Karpas-422 (cell line): ENCODE measurements around the gene SPAG9. TPM values are rescaled to one million over a fixed set of nuclear protein-coding genes. Genes with fewer than 3 reads are reported as not detected.
"Not testable (repeated sequence)": the region's sequence is repeated elsewhere in the genome, so short reads cannot be mapped to it uniquely, and the experiment has no call there.

ENCODE experiments used
- DNase-seq: peaks from one replicate; pipeline ENCODE4 v3.0.0-alpha.2; 2015
- H2AFZ ChIP-seq: fragments of 200-600 bp; sonication (generic); 2 replicates; pipeline ENCODE4 v1.6.1; 2014; ENCODE audit warnings: antibody characterized with exemption, low read length, mixed read lengths
- H3K27ac ChIP-seq: fragments of 200-600 bp; sonication (generic); 2 replicates; pipeline ENCODE4 v1.5.1; 2014; ENCODE audit warnings: mild to moderate bottlenecking, low read length, moderate library complexity
- H3K27me3 ChIP-seq: fragments of 200-600 bp; sonication (generic); 2 replicates; pipeline ENCODE4 v1.6.1; 2014; ENCODE audit warnings: low read length, mixed read lengths
- H3K36me3 ChIP-seq: fragments of 200-600 bp; sonication (generic); 2 replicates; pipeline ENCODE4 v1.6.1; 2014; ENCODE audit warnings: low read length, mixed read lengths; ENCODE audit not compliant: insufficient read depth
- H3K4me1 ChIP-seq: fragments of 200-600 bp; sonication (generic); 2 replicates; pipeline ENCODE4 v1.6.1; 2014; ENCODE audit warnings: mild to moderate bottlenecking, low read length, mixed read lengths
- H3K4me2 ChIP-seq: fragments of 200-600 bp; sonication (generic); 2 replicates; pipeline ENCODE4 v1.6.1; 2014; ENCODE audit warnings: low read length, low read depth, mild to moderate bottlenecking; ENCODE audit not compliant: poor library complexity, severe bottlenecking
- H3K4me3 ChIP-seq: fragments of 200-600 bp; sonication (generic); 2 replicates; pipeline ENCODE4 v1.5.1; 2014; ENCODE audit warnings: mild to moderate bottlenecking, antibody characterized with exemption, low read length, mixed read lengths
- H3K79me2 ChIP-seq: fragments of 200-600 bp; sonication (generic); 2 replicates; pipeline ENCODE4 v1.6.1; 2014; ENCODE audit warnings: mild to moderate bottlenecking, low read length, mixed read lengths
- H3K9ac ChIP-seq: fragments of 200-600 bp; sonication (generic); 2 replicates; pipeline ENCODE4 v1.6.0; 2014; ENCODE audit warnings: low read length
- H3K9me2 ChIP-seq: fragments of 200-600 bp; sonication (generic), shearing (Covaris generic); replicated peaks from 2 replicates; pipeline ENCODE4 v1.6.0; 2014; ENCODE audit warnings: mild to moderate bottlenecking, low read length, moderate library complexity; ENCODE audit not compliant: insufficient read depth
- H3K9me3 ChIP-seq: fragments of 300-700, 200-600 bp; sonication (generic); 2 replicates; pipeline ENCODE4 v1.6.1; 2014; ENCODE audit warnings: low read length, mixed read lengths
- H4K20me1 ChIP-seq: fragments of 200-600 bp; sonication (generic); 2 replicates; pipeline ENCODE4 v1.6.1; 2014; ENCODE audit warnings: mild to moderate bottlenecking, antibody characterized with exemption, low read length, low read depth; ENCODE audit not compliant: insufficient read depth
- total RNA-seq: library from RNA; depleted of rRNA; stranded (reverse); fragments of >200 nt; shearing (Covaris generic); gene quantifications from 2 replicates; pipeline ENCODE4 v1.2.3, GENCODE V29; 2014; ENCODE audit warnings: low replicate concordance

The SPAG9 gene
- total RNA-seq, 1 experiment from 2014 or later, result 62.4 TPM

GRCh38 chr17:51144266-51145022 lies 23.8 kb upstream of the SPAG9 start:
- H3K27ac ChIP-seq, result no peak overlapping the region

GRCh38 chr17:51142597-51142996 lies 21.9 kb upstream of the SPAG9 start:
- H2AFZ ChIP-seq, result no peak overlapping the region
- H3K4me2 ChIP-seq, result no peak overlapping the region
- H3K27me3 ChIP-seq, result no peaks in the 10 kb centered on the region
- no peaks in the 10 kb centered on the region for H4K20me1 ChIP-seq
- H3K9ac ChIP-seq, result no peak overlapping the region
- H3K27ac ChIP-seq, result no peak overlapping the region
- no peaks in the 10 kb centered on the region for H3K79me2 ChIP-seq
- no peaks in the 10 kb centered on the region for H3K4me1 ChIP-seq
- H3K9me2 ChIP-seq, result no peaks in the 10 kb centered on the region
- no peak overlapping the region for H3K4me3 ChIP-seq
- no peaks in the 10 kb centered on the region for H3K9me3 ChIP-seq
- H3K36me3 ChIP-seq, result no peaks in the 10 kb centered on the region
- DNase-seq, result no peak

More at GRCh38 chr17:51144266-51145022, 23.8 kb upstream of the SPAG9 start:
- Histone ChIP-seq H3K9me2 (no peaks in the 10 kb centered on the region), H3K4me2 (no peak overlapping the region), H3K4me1 (no peaks in the 10 kb centered on the region), H3K79me2 (no peaks in the 10 kb centered on the region), H3K36me3 (no peaks in the 10 kb centered on the region), H3K4me3 (no peak overlapping the region), H2AFZ (no peak overlapping the region), H3K9ac (no peak overlapping the region), H3K27me3 (no peaks in the 10 kb centered on the region), H4K20me1 (no peaks in the 10 kb centered on the region), H3K9me3 (no peaks in the 10 kb centered on the region)
- DNase-seq, result no peak

GRCh38 chr17:51135956-51136355 lies 15.3 kb upstream of the SPAG9 start:
- Histone ChIP-seq H2AFZ (no peak overlapping the region), H3K9me3 (no peaks in the 10 kb centered on the region), H3K79me2 (no peaks in the 10 kb centered on the region), H4K20me1 (no peaks in the 10 kb centered on the region), H3K27me3 (no peaks in the 10 kb centered on the region), H3K4me3 (no peak overlapping the region), H3K9me2 (no peaks in the 10 kb centered on the region), H3K4me2 (no peak overlapping the region), H3K4me1 (peaks cover 11% of the 10 kb centered on the region), H3K27ac (no peak overlapping the region), H3K9ac (no peak overlapping the region), H3K36me3 (no peaks in the 10 kb centered on the region)
- no peak for DNase-seq

- H3K4me2 ChIP-seq, result no peak overlapping the region
- no peaks in the 10 kb centered on the region for H3K9me3 ChIP-seq
- DNase-seq, result no peak
- H3K9ac ChIP-seq, result no peak overlapping the region
- no peaks in the 10 kb centered on the region for H3K36me3 ChIP-seq
- no peak overlapping the region for H3K27ac ChIP-seq
- H3K79me2 ChIP-seq, result no peaks in the 10 kb centered on the region
- peaks cover 11% of the 10 kb centered on the region for H3K4me1 ChIP-seq
- H3K9me2 ChIP-seq, result no peaks in the 10 kb centered on the region
- H3K4me3 ChIP-seq, result no peak overlapping the region
- no peaks in the 10 kb centered on the region for H3K27me3 ChIP-seq
- no peak overlapping the region for H2AFZ ChIP-seq
- H4K20me1 ChIP-seq, result no peaks in the 10 kb centered on the region
These were observed 12.7 kb upstream of the SPAG9 start for GRCh38 chr17:51133365-51133764.

- no peak overlapping the region for H3K27ac ChIP-seq
- H3K36me3 ChIP-seq, result no peaks in the 10 kb centered on the region
- H3K9me3 ChIP-seq, result no peaks in the 10 kb centered on the region
- H2AFZ ChIP-seq, result no peak overlapping the region
- no peak overlapping the region for H3K4me2 ChIP-seq
- H3K9me2 ChIP-seq, result no peaks in the 10 kb centered on the region
- H3K4me1 ChIP-seq, result peaks cover 15% of the 10 kb centered on the region
- no peaks in the 10 kb centered on the region for H3K79me2 ChIP-seq
- H3K9ac ChIP-seq, result no peak overlapping the region
- H4K20me1 ChIP-seq, result no peaks in the 10 kb centered on the region
- no peaks in the 10 kb centered on the region for H3K27me3 ChIP-seq
- no peak for DNase-seq
- no peak overlapping the region for H3K4me3 ChIP-seq
These were observed 12.3 kb upstream of the SPAG9 start for GRCh38 chr17:51132964-51133319.

- peak; percentile 86 for DNase-seq
- Histone ChIP-seq H3K79me2 (no peaks in the 10 kb centered on the region), H3K36me3 (no peaks in the 10 kb centered on the region), H3K9me3 (no peaks in the 10 kb centered on the region), H3K4me2 (no peak overlapping the region), H3K9me2 (no peaks in the 10 kb centered on the region), H2AFZ (no peak overlapping the region), H3K9ac (no peak overlapping the region), H3K27ac (no peak overlapping the region), H4K20me1 (no peaks in the 10 kb centered on the region), H3K4me1 (peaks cover 20% of the 10 kb centered on the region), H3K27me3 (no peaks in the 10 kb centered on the region), H3K4me3 (no peak overlapping the region)
These were observed 7.4 kb upstream of the SPAG9 start for GRCh38 chr17:51128076-51128475.

GRCh38 chr17:51124640-51125503 lies 4.2 kb upstream of the SPAG9 start:
- Histone ChIP-seq H3K9me3 (no peaks in the 10 kb centered on the region), H2AFZ (no peak overlapping the region), H3K9ac (no peak overlapping the region), H3K27me3 (no peaks in the 10 kb centered on the region), H3K36me3 (no peaks in the 10 kb centered on the region), H3K4me2 (no peak overlapping the region), H4K20me1 (0 out of 2 replicates have a peak, but pooled peaks cover under 1% of the 10 kb centered on the region), H3K27ac (no peak overlapping the region), H3K9me2 (no peaks in the 10 kb centered on the region), H3K79me2 (peaks cover 7% of the 10 kb centered on the region), H3K4me1 (peaks cover 20% of the 10 kb centered on the region), H3K4me3 (no peak overlapping the region)
- no peak for DNase-seq

- not testable (repeated sequence) for H3K9me3 ChIP-seq, H2AFZ ChIP-seq, H3K9me2 ChIP-seq, H3K36me3 ChIP-seq, H3K9ac ChIP-seq, H3K27ac ChIP-seq, DNase-seq, H3K4me3 ChIP-seq, H3K27me3 ChIP-seq, H3K4me2 ChIP-seq
- H3K4me1 ChIP-seq, result peaks cover 30% of the 10 kb centered on the region
- H4K20me1 ChIP-seq, result peaks cover 11% of the 10 kb centered on the region; the same call in 1 of the 2 replicates
- peaks cover 30% of the 10 kb centered on the region for H3K79me2 ChIP-seq
These were observed 1.9 kb upstream of the SPAG9 start for GRCh38 chr17:51122473-51123115.
